Midbrain (tissue), 1 donor: ENCODE results near the gene FCRL4.

Experiments
- DNase-seq: peaks from one replicate; lab custom pipeline; 2025; lab: John Stamatoyannopoulos, UW

Gene FCRL4

DNA sequence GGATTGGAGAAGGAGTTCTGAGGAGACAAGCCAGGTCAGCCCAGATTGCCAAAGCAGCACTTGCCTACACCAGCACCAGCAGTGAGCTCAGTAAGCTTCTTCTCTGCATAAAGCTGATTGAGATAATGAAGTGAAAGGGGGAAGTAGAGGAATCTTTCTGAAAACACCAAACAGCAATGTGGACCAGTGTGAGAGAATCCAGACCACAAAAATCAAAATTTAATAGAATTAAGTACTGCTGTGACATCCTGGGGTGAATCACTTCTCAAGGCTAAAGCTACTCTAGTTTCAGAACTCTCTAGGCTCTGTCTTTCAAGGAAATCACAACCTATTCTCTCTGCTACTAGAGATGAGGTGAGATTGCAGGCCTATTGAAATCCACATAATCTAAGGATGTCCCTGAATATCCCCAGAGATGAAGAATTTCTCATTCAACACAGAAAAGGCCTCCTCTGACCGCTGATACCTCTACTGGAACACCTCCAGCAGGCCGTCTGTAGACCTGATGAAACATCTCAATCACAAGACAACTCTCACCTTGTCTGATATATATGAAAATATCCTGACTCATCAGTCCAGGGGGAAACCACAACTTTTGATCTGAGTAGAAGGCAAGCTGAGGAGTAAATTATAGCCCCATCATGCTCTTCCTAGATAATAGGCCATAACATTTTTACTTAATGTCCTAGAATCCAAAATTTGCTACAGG is at the start of gene FCRL4:
Gene FCRL4, minus strand, starts transcription at position 127 of the 709 bp plus-strand sequence. CDS start 141 bp downstream, outside the sequence.
- no peak for DNase-seq

DNA sequence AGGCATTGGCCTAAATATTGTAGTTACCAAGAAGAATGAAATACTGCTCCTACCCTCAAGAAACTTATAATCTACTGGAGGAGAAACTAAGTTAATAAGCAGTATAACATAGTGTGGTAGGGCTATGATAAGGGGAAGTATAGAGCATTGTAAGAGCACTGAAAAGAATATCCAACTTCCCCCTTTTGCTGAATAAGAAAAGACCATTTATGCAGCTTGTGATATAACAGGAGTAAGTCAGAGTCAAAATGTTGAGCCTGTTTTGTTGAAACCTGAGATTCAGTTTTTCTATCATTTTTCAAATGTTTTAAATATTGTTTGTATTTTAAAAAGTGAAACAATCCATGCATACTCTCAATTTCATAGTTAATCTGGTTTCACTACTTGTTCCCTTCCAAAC is 48.3 kb upstream of the FCRL4 start:
- no peak for DNase-seq

DNA sequence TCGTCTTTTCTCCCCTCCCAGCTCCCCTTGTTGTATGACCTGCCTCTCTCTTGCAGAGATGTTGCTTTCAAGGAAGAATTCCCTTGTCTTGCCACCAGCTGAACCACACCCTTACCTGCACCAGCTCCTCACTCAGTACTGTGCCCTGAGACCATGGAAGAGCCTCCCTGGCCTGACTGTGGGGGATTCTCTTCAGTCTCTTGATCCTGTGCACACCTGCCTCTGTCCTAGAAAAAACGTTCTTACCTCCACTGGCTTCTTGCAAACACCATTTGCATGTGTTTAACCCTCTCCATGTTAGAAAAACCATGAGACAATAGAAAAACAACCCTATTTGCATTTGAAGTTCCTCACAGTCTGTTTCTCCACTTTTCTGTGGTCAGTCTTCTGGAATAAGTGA is 43.3 kb upstream of the FCRL4 start:
- DNase-seq = no peak

DNA sequence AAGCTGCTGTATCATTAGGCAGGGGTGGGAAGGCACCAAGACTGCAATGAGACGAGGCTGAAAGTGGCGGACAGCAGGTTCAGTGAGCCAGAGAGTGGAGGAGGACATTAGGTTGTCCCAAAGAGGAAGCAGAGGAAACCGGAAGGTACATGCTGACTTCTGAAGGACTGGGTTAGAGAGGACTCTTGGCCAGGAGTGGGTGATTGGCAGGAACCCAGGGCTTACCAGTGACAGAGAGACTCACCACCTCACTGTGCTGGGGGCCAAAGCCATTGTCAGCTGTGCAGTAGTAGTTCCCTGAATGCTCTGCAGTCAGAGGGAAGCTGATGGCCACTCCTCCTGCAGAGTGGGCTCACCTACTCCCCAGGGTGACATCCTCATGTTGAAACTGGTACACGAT is 41.9 kb upstream of the FCRL4 start:
- no peak for DNase-seq

DNA sequence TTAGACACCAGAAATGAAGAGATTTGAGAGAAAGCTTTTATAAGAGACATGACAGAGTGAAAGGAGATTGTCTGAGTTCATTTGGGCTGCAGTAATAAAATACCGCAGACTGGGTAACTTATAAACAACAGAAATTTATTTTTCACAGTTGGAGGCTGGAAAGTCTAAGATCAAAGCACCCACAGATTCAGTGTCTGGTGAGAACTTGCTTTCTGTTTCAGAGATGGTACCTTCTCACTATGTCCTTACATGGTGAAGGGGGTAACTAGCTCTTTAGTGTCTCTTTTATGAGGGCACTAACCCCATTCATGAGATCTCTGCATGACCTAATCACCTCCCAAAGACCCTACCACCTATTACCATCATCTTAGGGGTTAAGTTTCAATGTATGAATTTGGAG is 30.9 kb upstream of the FCRL4 start:
- DNase-seq = no peak

DNA sequence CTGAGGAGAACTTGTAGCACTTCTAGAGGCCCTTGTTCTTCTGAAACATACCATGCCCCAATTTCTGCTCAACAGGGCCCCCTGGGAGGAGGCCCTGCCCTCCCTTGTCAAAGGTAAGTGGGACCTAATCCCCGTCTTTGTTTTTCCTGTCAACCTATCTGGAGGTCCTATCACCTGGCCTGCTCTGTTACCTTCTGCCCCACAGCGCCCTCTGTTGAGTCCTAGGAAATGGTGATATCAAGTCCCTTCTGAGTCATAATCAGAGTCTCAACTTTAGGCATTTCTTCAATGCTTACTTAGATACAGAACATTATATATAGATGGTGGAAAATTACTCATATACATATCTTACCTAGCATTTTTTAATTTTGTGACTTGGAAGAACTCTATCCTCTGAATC is 28.2 kb upstream of the FCRL4 start:
- no peak for DNase-seq

DNA sequence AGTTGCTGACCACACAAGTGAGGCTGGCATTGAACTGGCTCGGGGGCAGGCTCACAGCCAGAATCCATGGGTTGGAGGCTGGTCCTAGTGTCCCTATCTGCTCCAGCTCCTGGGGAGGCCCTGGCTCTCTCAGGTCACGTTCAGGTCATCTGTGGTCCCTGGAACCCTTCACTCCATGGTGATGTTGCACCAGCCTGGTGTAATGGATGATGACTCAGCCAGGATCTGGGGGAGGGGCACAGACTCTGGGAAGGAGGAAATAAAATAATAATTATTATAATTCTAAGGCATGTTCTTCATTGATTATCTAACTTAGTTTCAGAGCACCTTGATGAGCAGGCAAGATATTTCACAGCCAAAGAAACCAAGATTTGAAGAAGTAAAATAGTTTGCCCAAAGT is 26.6 kb upstream of the FCRL4 start:
- no peak for DNase-seq

DNA sequence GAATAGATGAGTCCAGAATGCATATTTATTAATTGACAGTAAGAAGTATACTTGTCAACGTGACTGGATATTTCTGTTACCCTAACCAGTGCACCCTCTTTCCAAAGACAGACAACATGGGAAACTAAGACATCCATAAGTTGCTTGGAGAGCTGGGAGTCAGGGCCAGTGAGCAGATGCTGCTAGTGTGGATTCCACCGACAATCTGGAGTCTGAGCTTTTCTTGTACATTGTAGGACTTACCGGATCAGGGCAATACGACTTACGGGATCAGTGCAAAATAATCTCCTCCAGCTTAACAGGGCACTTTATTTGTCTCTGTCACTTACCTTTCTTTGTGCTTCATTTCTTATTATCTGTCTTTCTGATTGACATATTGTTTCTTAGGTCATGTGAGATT is 24.6 kb upstream of the FCRL4 start:
- no peak for DNase-seq

DNA sequence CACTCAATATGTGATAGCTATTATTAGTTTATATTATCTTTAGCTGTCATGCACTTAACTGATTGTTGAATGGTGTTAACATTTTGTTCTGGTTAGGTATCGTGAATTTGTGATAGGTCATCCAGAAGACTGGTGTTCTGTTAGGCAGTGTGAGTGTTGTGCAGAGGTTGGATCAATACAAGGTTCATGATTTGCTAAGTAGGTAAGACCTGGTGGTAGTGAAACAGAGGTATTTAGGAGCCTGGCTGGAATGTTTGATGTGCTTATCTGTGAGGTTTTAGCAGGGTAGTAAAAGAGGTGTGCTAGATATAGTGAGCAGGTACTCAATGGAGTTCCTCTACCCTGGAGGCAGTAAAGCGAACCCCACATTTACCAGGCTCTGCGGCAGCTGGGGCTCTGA is 20.3 kb upstream of the FCRL4 start:
- DNase-seq = no peak

DNA sequence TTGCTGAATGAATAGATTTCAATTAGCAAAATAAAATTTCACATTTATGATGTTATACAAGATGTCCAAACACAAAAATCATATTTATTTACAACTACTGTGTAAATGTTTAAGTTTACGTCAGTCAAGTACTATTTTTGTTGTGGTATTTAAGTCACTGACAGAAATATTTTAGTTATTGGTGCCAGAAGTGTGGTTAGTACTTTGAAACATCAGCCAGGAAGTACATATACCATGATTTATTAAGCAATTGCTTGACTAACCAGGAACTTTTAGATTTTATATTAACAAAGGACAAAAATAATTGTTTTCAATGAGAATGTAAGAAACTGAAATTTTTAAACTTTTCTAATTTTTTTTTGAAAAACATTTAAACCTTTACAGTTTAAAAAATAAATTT is 2.4 kb upstream of the FCRL4 start:
- no peak for DNase-seq

DNA sequence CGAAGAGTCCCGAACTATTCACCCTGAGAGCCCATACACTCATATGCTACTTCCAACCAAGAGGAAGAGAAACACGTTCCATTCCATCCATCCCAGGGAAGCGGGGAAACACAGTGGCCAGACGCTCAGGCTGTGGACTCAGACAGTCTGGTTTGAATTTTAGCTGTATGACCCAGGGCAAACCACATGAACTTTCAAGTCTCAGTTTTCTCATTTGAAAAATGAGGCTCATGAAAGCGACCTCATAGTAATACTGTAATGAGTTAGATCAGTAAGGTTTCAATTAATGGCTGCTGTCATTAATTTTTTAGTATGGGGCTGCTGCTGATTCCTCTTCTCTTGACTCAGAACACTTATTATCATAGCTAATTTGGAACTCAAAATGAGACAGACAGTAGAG is 1.5 kb downstream of the FCRL4 start:
- no peak for DNase-seq

DNA sequence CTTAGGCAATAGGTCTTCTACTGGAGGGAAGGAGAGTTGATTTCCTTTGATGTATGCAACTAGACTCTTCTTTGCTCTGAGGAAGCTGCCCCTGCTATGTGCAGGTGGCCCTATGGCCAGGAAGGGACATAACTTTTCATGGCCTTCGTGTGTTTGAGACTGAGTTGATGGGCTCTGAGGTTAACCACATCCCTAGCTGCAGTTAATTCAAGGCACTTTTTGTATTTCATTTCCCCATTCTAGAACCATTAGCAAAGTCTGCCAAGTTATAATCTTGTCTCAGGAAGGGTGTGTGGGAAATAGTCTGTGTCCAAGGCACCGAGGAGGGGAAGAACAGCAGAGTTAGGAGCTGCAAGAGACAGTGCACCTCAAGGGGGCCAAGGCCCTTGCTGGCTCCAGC is 2.5 kb downstream of the FCRL4 start:
- DNase-seq = no peak

DNA sequence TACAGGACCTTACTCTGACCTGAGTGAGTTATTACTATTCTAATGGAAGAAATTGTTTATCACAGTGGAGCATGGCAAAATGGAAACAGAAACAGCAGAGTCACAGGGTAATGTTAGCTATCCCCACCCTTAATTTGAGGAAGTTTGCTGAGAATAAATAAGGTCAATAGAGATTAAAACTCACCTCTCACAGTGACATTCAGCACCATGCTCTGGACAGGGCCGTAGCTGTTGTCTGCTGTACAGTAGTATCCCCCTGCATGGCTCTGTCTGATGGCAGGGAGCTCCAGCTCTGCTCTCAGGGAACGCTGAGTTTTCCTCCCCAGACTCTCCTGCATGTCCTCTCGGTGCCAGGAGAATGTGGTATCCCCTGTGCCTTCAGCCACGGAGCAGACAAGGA is 11.9 kb downstream of the FCRL4 start:
- DNase-seq = no peak

DNA sequence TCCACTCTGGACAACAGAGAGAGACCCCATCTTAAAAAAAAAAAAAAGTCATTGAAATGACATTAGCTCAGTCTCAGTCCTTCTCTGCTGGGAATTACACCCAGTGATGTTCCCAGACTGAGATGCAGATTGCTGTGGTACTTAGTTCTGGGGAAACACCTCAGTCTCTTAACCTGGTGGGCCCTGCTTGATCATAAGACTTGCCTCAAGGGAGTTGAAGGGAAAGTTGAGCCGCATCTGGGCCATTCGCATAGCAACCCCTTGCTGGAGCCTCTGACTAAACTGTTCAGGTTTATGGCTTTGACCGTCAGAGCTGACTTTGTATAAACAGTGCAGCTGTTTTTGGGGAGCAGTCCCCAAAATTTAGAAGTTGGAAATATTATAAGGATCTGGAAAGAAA is 13.4 kb downstream of the FCRL4 start:
- no peak for DNase-seq

DNA sequence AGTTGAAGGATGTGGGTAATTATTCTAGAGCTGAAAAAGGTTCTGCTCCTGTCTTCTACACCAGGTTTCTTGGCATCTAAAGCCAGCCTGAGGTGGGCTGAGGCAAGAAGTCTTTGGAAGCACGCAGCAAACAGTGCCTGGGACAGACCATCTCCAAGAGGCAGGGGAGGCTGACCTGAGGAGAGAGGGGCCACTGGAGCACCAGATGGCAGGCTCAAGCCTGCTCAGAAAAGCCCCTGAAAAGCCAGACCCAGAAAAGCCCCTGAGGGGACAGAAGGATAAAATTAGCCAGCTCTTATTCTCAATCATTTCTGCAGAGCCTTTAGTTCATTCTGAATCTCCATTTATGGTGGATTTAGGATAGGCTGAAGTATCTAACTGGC is 17.1 kb downstream of the FCRL4 start:
- DNase-seq = no peak

DNA sequence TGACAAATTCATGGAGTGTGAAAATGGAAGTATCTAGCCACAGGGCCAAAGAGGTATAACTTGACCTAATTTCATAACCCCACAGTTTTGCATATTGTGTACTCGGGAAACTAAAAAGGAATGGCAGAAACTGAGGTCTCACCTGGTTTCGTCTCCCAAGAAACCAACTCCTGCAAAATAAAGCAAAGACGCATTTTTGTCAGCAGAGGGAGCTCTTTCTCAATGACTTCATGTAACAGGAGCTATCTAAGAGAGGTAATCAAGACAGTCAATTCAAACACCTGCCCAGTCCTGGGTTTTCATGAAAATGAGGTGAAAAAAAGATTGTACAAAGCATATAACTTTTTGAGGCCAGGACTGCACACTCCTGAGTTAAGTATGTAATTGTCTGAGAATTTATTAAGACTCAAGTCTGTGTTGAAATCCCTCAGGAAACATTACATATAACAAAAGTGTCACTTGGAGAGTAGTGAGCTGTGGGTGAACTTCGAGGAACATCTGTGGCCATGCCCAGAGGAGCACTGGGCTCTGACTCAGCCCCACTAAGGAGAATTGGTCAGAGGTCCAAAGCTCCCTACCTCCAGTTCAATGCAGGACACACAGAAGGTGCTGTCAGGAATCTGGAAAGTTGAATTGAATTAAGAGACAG is 17.6 kb downstream of the FCRL4 start:
- DNase-seq = peak; percentile 57

DNA sequence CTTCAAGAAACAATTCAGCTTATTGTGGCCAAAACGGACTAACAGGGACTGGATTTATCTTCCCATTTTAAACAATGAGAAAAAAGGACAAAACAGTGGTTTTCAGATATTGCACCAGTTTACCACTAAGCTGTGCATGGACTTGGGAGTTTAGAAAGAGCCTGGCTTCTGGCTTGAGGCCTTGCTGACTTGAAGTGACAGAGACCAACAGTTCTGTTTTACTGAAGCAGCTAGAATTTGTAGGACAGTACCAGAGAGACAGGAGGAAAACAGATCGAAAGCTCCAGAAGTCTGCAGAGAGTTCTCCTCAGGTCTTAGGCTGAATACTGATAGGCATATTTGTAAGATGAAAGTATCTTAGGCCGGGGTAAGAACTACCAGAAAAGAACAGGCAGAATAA is 20.5 kb downstream of the FCRL4 start:
- DNase-seq = no peak

DNA sequence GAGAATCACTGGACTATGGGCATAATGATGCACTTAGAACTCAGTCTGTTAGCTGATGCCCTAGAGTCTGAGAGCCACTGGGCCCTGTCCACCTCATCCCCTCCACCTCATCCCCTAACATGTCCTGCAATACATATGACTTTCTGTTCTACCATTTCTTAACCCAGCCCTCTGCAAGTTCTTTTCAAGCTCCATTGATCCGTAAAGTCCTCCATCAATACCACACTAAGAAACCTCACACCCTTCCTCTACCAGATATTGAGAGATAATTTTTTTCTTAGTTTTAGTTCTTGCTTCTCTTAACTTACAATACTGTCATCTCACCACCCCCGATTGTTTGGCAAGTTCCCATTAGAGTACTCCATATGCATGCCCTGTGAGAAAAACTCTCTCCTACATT is 22.1 kb downstream of the FCRL4 start:
- no peak for DNase-seq

DNA sequence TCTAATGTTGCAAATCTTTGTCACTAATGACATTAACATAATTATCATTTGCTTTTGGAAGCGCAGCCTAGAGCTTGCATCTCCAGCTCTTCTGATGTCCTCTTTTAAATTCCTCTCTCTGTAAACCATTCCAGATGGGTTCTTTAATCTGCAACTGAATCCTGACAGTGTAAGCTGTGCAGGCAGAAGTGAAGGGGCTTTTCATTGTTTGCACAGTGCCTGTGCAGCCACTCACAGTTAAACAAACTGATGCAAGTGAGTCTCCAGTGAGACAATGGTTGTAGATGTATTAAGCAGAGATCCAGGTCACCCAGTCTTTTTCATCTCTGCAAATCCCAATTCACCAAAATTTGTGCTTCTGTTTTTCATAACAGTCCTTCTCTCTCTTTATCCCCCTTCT is 23.0 kb downstream of the FCRL4 start:
- DNase-seq = no peak

DNA sequence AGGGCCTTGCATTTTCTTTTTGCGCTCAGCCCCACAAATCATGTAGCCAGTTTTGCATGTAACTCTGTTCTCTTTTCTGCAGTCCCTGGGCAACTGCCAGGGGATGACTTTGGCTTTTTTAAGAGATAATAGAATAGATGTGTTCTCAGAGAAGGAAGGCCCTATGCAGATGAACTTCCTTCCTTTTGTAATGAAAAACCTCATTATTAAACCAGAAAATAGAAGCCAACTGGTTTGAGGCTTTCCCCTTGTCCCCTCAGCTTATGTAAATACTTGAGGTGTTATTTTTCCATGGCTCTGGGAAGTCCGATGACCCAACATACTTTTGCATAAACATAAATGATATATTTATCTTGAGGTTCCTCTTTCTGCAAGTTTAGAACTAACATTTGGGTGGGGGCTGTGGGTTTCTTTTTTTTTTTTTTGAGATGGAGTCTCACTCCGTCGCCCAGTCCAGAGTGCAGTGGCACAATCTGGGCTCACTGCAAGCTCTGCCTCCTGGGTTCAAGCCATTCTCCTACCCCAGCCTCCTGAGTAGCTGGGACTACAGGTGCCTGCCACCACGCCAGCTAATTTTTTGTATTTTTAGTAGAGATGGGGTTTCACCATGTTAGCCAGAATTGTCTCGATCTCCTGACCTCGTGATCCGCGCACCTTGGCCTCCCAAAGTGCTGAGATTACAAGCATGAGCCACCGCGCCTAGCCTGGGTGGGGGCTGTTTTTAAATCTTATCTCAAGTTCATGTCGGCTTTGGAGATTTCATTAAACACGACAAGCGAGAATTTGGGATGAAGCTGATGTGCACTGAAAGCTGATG is 31.2 kb downstream of the FCRL4 start:
- DNase-seq = no peak

DNA sequence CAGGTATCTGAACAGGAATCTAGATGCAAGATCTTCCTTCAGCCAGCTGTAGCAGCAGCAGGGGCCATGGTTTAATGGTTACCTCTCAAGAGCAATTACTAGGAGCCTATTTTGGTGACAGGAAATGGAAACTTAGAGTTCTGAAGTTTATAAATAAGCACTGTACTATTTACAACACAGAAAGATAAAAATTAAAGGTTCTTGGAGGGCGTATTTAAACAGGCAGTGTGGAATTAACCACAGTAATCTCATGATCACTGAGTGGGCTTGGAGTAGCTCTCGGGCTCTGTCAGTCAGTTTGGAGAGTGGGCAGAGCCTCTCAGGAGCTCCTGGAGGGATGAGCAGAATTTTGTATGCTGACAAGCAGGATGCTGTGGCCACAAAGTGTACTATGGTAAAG is 35.4 kb downstream of the FCRL4 start:
- DNase-seq = no peak

DNA sequence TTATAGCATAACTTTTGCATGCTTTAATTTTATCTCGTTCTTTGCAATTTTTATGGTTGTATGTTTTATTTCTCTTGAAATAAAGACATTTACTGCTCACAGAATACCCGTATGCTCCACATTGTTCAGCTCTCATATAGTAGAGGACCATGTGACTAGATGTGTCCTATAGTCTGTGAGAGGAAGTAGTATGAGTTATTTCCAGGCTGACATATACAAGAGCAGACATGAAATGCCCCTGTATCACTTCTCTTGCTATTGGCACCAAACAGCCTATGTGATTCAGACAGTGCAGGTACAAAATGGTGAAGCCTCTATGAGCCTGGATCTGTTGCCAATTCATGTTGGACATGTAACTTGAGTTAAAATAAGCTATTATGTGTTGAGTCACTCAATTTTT is 39.8 kb downstream of the FCRL4 start:
- no peak for DNase-seq
